Gastrocnemius medialis (tissue), 4 donors: ENCODE results near the gene SASH1.

ENCODE experiments used
- CTCF ChIP-seq, 5 experiments: fragments of 450-650 bp in 3 of 5; fragments of 200-600 bp in 2 of 5; sonication (generic) in 2 of 5; IDR thresholded peaks in 4 of 5; conservative IDR thresholded peaks in 1 of 5; 1 replicate in 4 of 5; 2 replicates in 1 of 5; pipeline ENCODE4 v1.5.1; 2016 to 2019; ENCODE audit warnings: antibody characterized with exemption in 5 of 5, mild to moderate bottlenecking in 3 of 5, moderate library complexity in 3 of 5
- POLR2A ChIP-seq, 2 donors: fragments of 450-650 bp; IDR thresholded peaks; one replicate each; pipeline ENCODE4 v1.6.1; 2017; ENCODE audit warnings: antibody characterized with exemption in 2 of 2, mild to moderate bottlenecking in 2 of 2, moderate library complexity in 2 of 2

GRCh38 chr6:148561629-148562028 lies 219.0 kb downstream of the SASH1 start:
- no peak for TF ChIP-seq CTCF (IDR thresholded peaks at IDR 0.05 in 4 of 5, conservative IDR thresholded peaks at IDR 0.05 in 1 of 5)
- no peak for TF ChIP-seq POLR2A (IDR thresholded peaks at IDR 0.05)
